Spleen (tissue), 7 donors: ENCODE data around the gene CYP26C1.

Experiments used
- POLR2A ChIP-seq, 3 donors: fragments of 450-650 bp; IDR thresholded peaks; one replicate each; pipeline ENCODE4 v1.5.1; 2017; ENCODE audit warnings: antibody characterized with exemption in 3 of 3, mild to moderate bottlenecking in 1 of 3
- TF ChIP-seq, protein P1 (sequence below), 11 experiments: fragments of 200-600 bp in 7 of 11; fragments of 450-650 bp in 4 of 11; sonication (generic) in 4 of 11; IDR thresholded peaks in 8 of 11; conservative IDR thresholded peaks in 3 of 11; 1 replicate in 7 of 11; 2 replicates in 4 of 11; pipeline versions ENCODE4 v1.4.0 to v1.8.0; 2016 to 2021; ENCODE audit warnings: antibody characterized with exemption in 11 of 11, inconsistent platforms in 4 of 11, mild to moderate bottlenecking in 1 of 11
- donor health status: DM: no; HTN: no; CAD: no; lungs with moderate emphysema.
- donor health status: DM: no; HTN: no; CAD: no.
- donor health status: DM: no; HTN: no; CAD: no.

- TF ChIP-seq POLR2A (IDR thresholded peaks at IDR 0.05), result no peak
- TF ChIP-seq, protein P1, sequence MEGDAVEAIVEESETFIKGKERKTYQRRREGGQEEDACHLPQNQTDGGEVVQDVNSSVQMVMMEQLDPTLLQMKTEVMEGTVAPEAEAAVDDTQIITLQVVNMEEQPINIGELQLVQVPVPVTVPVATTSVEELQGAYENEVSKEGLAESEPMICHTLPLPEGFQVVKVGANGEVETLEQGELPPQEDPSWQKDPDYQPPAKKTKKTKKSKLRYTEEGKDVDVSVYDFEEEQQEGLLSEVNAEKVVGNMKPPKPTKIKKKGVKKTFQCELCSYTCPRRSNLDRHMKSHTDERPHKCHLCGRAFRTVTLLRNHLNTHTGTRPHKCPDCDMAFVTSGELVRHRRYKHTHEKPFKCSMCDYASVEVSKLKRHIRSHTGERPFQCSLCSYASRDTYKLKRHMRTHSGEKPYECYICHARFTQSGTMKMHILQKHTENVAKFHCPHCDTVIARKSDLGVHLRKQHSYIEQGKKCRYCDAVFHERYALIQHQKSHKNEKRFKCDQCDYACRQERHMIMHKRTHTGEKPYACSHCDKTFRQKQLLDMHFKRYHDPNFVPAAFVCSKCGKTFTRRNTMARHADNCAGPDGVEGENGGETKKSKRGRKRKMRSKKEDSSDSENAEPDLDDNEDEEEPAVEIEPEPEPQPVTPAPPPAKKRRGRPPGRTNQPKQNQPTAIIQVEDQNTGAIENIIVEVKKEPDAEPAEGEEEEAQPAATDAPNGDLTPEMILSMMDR (IDR thresholded peaks at IDR 0.05 in 8 of 11, conservative IDR thresholded peaks at IDR 0.05 in 3 of 11), result no peak
Observed at GRCh38 chr10:93095225-93095624, 34.6 kb downstream of the CYP26C1 start.
